ENCODE data around the gene PRKAG3.

The PRKAG3 gene

DNA sequence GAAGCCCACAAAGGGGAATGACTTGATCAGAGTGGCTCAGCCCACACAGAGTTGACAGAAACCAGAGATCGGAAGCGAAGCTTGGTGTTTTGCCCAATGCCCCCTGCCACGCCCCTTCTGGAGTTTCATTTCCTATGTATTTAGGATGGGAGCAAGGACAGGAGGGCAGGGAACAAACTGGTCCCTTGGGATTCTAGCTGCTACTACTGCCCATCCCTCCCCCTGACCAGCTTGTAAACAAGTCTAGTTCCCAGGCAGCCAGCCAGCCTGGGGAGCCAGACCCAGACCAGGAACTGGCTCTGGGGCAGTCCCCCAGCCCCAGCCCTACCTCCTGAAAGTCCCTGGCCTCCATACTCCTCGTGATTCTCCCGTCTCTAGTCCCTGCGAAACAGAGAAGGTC is 36.3 kb upstream of the PRKAG3 start:
- Histone ChIP-seq H3K27ac (replicated peaks) (no peak overlapping the region), H3K27me3 (ENCODE audit: insufficient read depth, poor library complexity, severe bottlenecking) (peaks cover 2% of the 10 kb centered on the region), H3K4me3 (replicated peaks; ENCODE audit: insufficient read depth, low read length) (no peak overlapping the region)
- TF ChIP-seq GABPA (IDR thresholded peaks at IDR 0.05; ENCODE audit: low read depth) (no peak), POLR2AphosphoS5 (IDR thresholded peaks at IDR 0.05; ENCODE audit: low read depth) (no peak), SPI1 (IDR thresholded peaks at IDR 0.05; ENCODE audit: borderline replicate concordance, low read depth) (no peak)
- TF ChIP-seq, protein P1, sequence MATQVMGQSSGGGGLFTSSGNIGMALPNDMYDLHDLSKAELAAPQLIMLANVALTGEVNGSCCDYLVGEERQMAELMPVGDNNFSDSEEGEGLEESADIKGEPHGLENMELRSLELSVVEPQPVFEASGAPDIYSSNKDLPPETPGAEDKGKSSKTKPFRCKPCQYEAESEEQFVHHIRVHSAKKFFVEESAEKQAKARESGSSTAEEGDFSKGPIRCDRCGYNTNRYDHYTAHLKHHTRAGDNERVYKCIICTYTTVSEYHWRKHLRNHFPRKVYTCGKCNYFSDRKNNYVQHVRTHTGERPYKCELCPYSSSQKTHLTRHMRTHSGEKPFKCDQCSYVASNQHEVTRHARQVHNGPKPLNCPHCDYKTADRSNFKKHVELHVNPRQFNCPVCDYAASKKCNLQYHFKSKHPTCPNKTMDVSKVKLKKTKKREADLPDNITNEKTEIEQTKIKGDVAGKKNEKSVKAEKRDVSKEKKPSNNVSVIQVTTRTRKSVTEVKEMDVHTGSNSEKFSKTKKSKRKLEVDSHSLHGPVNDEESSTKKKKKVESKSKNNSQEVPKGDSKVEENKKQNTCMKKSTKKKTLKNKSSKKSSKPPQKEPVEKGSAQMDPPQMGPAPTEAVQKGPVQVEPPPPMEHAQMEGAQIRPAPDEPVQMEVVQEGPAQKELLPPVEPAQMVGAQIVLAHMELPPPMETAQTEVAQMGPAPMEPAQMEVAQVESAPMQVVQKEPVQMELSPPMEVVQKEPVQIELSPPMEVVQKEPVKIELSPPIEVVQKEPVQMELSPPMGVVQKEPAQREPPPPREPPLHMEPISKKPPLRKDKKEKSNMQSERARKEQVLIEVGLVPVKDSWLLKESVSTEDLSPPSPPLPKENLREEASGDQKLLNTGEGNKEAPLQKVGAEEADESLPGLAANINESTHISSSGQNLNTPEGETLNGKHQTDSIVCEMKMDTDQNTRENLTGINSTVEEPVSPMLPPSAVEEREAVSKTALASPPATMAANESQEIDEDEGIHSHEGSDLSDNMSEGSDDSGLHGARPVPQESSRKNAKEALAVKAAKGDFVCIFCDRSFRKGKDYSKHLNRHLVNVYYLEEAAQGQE (IDR thresholded peaks at IDR 0.05; ENCODE audit: insufficient replicate concordance, low read depth) = no peak
- TF ChIP-seq, protein P2, sequence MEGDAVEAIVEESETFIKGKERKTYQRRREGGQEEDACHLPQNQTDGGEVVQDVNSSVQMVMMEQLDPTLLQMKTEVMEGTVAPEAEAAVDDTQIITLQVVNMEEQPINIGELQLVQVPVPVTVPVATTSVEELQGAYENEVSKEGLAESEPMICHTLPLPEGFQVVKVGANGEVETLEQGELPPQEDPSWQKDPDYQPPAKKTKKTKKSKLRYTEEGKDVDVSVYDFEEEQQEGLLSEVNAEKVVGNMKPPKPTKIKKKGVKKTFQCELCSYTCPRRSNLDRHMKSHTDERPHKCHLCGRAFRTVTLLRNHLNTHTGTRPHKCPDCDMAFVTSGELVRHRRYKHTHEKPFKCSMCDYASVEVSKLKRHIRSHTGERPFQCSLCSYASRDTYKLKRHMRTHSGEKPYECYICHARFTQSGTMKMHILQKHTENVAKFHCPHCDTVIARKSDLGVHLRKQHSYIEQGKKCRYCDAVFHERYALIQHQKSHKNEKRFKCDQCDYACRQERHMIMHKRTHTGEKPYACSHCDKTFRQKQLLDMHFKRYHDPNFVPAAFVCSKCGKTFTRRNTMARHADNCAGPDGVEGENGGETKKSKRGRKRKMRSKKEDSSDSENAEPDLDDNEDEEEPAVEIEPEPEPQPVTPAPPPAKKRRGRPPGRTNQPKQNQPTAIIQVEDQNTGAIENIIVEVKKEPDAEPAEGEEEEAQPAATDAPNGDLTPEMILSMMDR (IDR thresholded peaks at IDR 0.05; ENCODE audit: insufficient read depth, low read length) = no peak
- DNase-seq (ENCODE audit: low read depth in 1 of 2, low spot score in 1 of 2) = no peak

DNA sequence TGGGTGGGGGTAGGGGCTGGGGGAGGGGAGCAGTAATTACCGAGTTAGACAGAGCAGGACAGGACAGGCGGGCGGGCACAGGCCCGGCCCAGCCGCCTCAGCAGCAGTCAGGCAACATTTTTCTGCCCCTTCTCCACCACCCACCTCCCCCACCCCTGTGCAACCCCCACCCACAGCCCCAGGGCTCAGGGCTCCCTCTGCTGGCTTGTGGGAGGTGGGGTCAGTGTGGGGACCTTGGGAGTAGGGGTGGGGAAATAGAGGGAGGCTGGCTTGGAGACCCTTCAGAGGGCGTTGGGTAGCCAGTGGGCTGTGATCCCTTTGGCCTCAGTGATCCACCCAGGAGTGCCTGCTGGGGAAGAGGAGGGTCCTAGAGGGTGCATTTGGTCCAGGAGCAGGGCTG is 34.4 kb upstream of the PRKAG3 start:
- H3K4me3 ChIP-seq (replicated peaks; ENCODE audit: insufficient read depth, low read length) = no peak overlapping the region
- no peak for TF ChIP-seq SPI1 (IDR thresholded peaks at IDR 0.05; ENCODE audit: borderline replicate concordance, low read depth)
- TF ChIP-seq POLR2AphosphoS5 (IDR thresholded peaks at IDR 0.05; ENCODE audit: low read depth) = no peak
- TF ChIP-seq, protein P2 (IDR thresholded peaks at IDR 0.05; ENCODE audit: insufficient read depth, low read length) = no peak
- TF ChIP-seq, protein P1 (IDR thresholded peaks at IDR 0.05; ENCODE audit: insufficient replicate concordance, low read depth) = no peak
- no peak for TF ChIP-seq GABPA (IDR thresholded peaks at IDR 0.05; ENCODE audit: low read depth)
- H3K27me3 ChIP-seq (ENCODE audit: insufficient read depth, poor library complexity, severe bottlenecking) = peaks cover 18% of the 10 kb centered on the region
- no peak overlapping the region for H3K27ac ChIP-seq (replicated peaks)
- no peak for DNase-seq (ENCODE audit: low read depth in 1 of 2, low spot score in 1 of 2)

DNA sequence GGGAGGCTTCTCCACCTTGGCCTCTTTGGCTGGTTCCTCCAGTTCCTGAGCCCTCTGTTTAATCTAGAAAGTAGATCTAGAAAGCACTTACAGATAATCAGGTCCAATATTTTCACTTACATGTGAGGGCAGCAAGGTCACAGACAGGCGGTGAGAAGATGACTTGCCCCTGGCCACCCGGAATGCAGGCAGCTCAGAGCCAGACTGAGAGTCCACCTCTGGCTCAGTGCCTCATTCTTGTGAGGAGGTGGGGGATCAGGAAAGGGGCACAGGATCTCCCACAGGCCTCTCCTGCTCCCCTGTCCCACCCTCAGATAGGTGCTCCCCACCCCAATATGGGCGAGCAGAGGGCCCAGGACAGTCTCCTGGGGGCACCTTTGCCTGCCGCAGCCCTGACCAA is 33.8 kb upstream of the PRKAG3 start:
- no peak overlapping the region for H3K27ac ChIP-seq (replicated peaks)
- TF ChIP-seq GABPA (IDR thresholded peaks at IDR 0.05; ENCODE audit: low read depth) (no peak), SPI1 (IDR thresholded peaks at IDR 0.05; ENCODE audit: borderline replicate concordance, low read depth) (no peak), POLR2AphosphoS5 (IDR thresholded peaks at IDR 0.05; ENCODE audit: low read depth) (no peak)
- TF ChIP-seq, protein P1 (IDR thresholded peaks at IDR 0.05; ENCODE audit: insufficient replicate concordance, low read depth) = no peak
- TF ChIP-seq, protein P2 (IDR thresholded peaks at IDR 0.05; ENCODE audit: insufficient read depth, low read length) = no peak
- no peak overlapping the region for H3K4me3 ChIP-seq (replicated peaks; ENCODE audit: insufficient read depth, low read length)
- peaks cover 24% of the 10 kb centered on the region for H3K27me3 ChIP-seq (ENCODE audit: insufficient read depth, poor library complexity, severe bottlenecking)
- DNase-seq (ENCODE audit: low read depth in 1 of 2, low spot score in 1 of 2) = no peak
